ENCODE measurements around the gene METTL26.

The METTL26 gene

GRCh38 chr16:672851-673250, 36.7 kb upstream of the METTL26 start:
- peaks cover 17% of the 10 kb centered on the region; the same call in 1 of the 2 replicates for H3K79me2 ChIP-seq (ENCODE audit: insufficient read depth, low read length)
- H3K4me2 ChIP-seq (ENCODE audit: low read depth, low read length, poor library complexity, severe bottlenecking) = no peak overlapping the region
- H3F3A ChIP-seq (ENCODE audit: low read depth) = no peaks in the 10 kb centered on the region
- TF ChIP-seq CTCF (conservative IDR thresholded peaks at IDR 0.05; ENCODE audit: low read length) = no peak
- no peak for TF ChIP-seq EZH2phosphoT487 (IDR thresholded peaks at IDR 0.05; ENCODE audit: borderline replicate concordance)
- H3K27me3 ChIP-seq (ENCODE audit: insufficient read depth, low read length, poor library complexity, severe bottlenecking) = no peaks in the 10 kb centered on the region
- H3K9ac ChIP-seq (ENCODE audit: low read depth, low read length, poor library complexity, severe bottlenecking) = no peak overlapping the region
- H3K36me3 ChIP-seq (ENCODE audit: insufficient read depth, low read length) = no peaks in the 10 kb centered on the region
- no peaks in the 10 kb centered on the region for H3K4me1 ChIP-seq (ENCODE audit: insufficient read depth, low read length, poor library complexity, severe bottlenecking)
- no peak overlapping the region for H3K4me3 ChIP-seq (ENCODE audit: low read length, poor library complexity, severe bottlenecking)
- no peaks in the 10 kb centered on the region for H3K9me3 ChIP-seq (ENCODE audit: insufficient read depth, low read depth, low read length)
- no peak overlapping the region for H2AFZ ChIP-seq (ENCODE audit: low read length)
- H4K20me1 ChIP-seq (ENCODE audit: insufficient read depth, low read length, poor library complexity, severe bottlenecking) = no peaks in the 10 kb centered on the region
- no peaks in the 10 kb centered on the region for H3K9me2 ChIP-seq (replicated peaks; ENCODE audit: low read depth, low read length)

GRCh38 chr16:672371-672770, 36.3 kb upstream of the METTL26 start:
- peaks cover 17% of the 10 kb centered on the region; the same call in 1 of the 2 replicates for H3K79me2 ChIP-seq (ENCODE audit: insufficient read depth, low read length)
- no peaks in the 10 kb centered on the region for H3K36me3 ChIP-seq (ENCODE audit: insufficient read depth, low read length)
- H3K4me2 ChIP-seq (ENCODE audit: low read depth, low read length, poor library complexity, severe bottlenecking) = no peak overlapping the region
- no peaks in the 10 kb centered on the region for H4K20me1 ChIP-seq (ENCODE audit: insufficient read depth, low read length, poor library complexity, severe bottlenecking)
- H3K27me3 ChIP-seq (ENCODE audit: insufficient read depth, low read length, poor library complexity, severe bottlenecking) = no peaks in the 10 kb centered on the region
- H3K4me3 ChIP-seq (ENCODE audit: low read length, poor library complexity, severe bottlenecking) = no peak overlapping the region
- no peak overlapping the region for H2AFZ ChIP-seq (ENCODE audit: low read length)
- H3K9ac ChIP-seq (ENCODE audit: low read depth, low read length, poor library complexity, severe bottlenecking) = no peak overlapping the region
- no peaks in the 10 kb centered on the region for H3F3A ChIP-seq (ENCODE audit: low read depth)
- H3K9me2 ChIP-seq (replicated peaks; ENCODE audit: low read depth, low read length) = no peaks in the 10 kb centered on the region
- H3K4me1 ChIP-seq (ENCODE audit: insufficient read depth, low read length, poor library complexity, severe bottlenecking) = peaks cover 4% of the 10 kb centered on the region
- no peaks in the 10 kb centered on the region for H3K9me3 ChIP-seq (ENCODE audit: insufficient read depth, low read depth, low read length)
- no peak for TF ChIP-seq CTCF (conservative IDR thresholded peaks at IDR 0.05; ENCODE audit: low read length)
- no peak for TF ChIP-seq EZH2phosphoT487 (IDR thresholded peaks at IDR 0.05; ENCODE audit: borderline replicate concordance)

GRCh38 chr16:671353-672131, 35.4 kb upstream of the METTL26 start:
- no peaks in the 10 kb centered on the region for H3K27me3 ChIP-seq (ENCODE audit: insufficient read depth, low read length, poor library complexity, severe bottlenecking)
- no peak overlapping the region for H3K4me2 ChIP-seq (ENCODE audit: low read depth, low read length, poor library complexity, severe bottlenecking)
- H3K4me1 ChIP-seq (ENCODE audit: insufficient read depth, low read length, poor library complexity, severe bottlenecking) = peaks cover 5% of the 10 kb centered on the region
- H2AFZ ChIP-seq (ENCODE audit: low read length) = no peak overlapping the region
- H3K79me2 ChIP-seq (ENCODE audit: insufficient read depth, low read length) = peaks cover 17% of the 10 kb centered on the region; the same call in 1 of the 2 replicates
- H4K20me1 ChIP-seq (ENCODE audit: insufficient read depth, low read length, poor library complexity, severe bottlenecking) = no peaks in the 10 kb centered on the region
- no peaks in the 10 kb centered on the region for H3K9me3 ChIP-seq (ENCODE audit: insufficient read depth, low read depth, low read length)
- H3F3A ChIP-seq (ENCODE audit: low read depth) = no peaks in the 10 kb centered on the region
- no peak overlapping the region for H3K9ac ChIP-seq (ENCODE audit: low read depth, low read length, poor library complexity, severe bottlenecking)
- no peaks in the 10 kb centered on the region for H3K36me3 ChIP-seq (ENCODE audit: insufficient read depth, low read length)
- H3K9me2 ChIP-seq (replicated peaks; ENCODE audit: low read depth, low read length) = no peaks in the 10 kb centered on the region
- TF ChIP-seq EZH2phosphoT487 (IDR thresholded peaks at IDR 0.05; ENCODE audit: borderline replicate concordance) = no peak
- no peak for TF ChIP-seq CTCF (conservative IDR thresholded peaks at IDR 0.05; ENCODE audit: low read length)
- no peak overlapping the region for H3K4me3 ChIP-seq (ENCODE audit: low read length, poor library complexity, severe bottlenecking)

Measured in Loucy (cell line).